NCI-H82 treated with DMSO at 0.1 percent for 48 hours (cell line): ENCODE measurements around the gene WASF2.
A peak's percentile ranks its signal among the peaks of the same experiment; 100 is the strongest.
"Not testable (repeated sequence)": the region's sequence is repeated elsewhere in the genome, so short reads cannot be mapped to it uniquely, and the experiment has no call there.

Source experiments
- DNase-seq: peaks from one replicate; lab custom pipeline; 2025; ENCODE audit not compliant: unreplicated experiment; lab: John Stamatoyannopoulos, UW

WASF2 gene

DNA sequence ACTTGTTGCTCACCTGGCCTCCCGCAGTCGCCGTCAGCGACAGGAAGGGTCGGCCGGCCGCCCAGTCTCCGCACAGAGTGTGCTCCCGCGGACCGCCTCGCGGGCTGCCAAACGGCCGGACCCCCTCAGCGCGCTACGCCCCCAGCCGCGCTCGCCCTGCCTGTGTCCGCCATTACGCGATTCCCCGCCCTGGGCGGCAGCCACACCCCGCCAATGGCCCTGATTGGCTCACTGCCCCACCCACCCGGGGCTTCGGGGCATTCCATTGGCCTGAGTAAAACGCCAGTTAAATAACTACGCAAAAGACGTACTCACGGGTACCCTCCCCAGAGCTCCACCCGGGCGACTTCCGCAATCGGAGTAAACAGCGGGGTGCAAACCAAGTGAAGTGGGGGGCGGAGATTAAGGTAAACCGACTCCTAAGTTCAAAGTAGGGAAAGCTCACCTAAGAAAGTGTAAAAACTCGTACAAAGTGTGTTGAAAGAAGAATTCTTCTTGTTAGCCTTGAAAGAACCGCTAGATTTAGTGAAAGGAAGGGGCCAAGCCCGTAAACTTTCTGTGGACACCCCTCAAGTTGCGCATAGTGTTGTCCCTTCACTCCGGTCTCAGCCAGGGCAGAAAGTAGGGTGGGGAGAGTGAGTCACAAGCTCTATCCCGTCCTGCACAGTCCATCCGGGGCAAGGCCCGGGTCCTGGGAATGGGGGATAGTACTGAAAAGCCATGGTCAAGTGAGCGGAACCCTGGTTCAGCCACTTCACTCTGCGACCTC is at the start of gene WASF2:
WASF2 (minus strand) TSS at position 195 of the 769 bp plus-strand sequence. CDS start 61,277 bp downstream, outside the sequence.
- DNase-seq: peak; percentile 95

DNA sequence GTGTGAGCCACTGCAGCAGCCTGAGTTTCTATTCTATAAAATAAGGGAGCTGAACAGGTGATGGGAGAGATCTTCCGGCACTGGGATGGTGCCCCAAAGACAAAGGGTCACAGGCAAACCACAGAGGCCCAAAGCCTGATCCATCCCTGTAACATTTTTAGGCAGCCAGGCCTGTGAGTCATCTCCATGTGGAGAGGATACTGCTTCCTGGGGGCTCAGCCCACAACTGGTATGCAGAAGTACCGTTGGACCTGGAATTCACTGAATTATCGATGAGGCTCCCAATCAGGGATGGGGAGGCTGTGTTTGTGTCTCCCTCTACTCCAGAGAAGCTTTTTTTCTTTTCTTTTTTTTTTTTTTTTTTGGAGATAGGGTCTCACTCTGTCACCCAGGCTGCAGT is 48.8 kb upstream of the WASF2 start:
- DNase-seq: no peak

- not testable (repeated sequence) for DNase-seq
These were observed 48.3 kb upstream of the WASF2 start for GRCh38 chr1:27538305-27538676.

DNA sequence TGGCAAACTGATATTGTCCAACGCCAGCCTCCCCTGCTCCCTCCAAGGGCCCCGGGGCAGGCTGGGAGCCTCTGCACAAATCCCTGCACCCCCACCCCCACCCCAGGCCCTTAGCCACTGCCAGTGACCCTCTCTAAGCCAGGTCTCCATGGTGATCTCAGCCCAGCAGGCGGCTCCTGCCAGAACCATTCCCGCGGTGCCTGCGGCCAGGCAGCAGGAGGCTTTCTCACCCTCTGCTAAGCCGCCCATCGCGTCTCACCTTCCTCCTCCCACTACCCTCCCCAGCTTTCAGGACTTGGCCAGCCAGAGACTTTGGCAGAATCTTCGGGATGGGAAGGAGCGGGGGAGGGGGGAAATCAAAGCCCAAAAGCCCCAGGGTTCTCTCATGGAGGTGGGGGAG is 46.8 kb upstream of the WASF2 start:
- peak; percentile 81 for DNase-seq

DNA sequence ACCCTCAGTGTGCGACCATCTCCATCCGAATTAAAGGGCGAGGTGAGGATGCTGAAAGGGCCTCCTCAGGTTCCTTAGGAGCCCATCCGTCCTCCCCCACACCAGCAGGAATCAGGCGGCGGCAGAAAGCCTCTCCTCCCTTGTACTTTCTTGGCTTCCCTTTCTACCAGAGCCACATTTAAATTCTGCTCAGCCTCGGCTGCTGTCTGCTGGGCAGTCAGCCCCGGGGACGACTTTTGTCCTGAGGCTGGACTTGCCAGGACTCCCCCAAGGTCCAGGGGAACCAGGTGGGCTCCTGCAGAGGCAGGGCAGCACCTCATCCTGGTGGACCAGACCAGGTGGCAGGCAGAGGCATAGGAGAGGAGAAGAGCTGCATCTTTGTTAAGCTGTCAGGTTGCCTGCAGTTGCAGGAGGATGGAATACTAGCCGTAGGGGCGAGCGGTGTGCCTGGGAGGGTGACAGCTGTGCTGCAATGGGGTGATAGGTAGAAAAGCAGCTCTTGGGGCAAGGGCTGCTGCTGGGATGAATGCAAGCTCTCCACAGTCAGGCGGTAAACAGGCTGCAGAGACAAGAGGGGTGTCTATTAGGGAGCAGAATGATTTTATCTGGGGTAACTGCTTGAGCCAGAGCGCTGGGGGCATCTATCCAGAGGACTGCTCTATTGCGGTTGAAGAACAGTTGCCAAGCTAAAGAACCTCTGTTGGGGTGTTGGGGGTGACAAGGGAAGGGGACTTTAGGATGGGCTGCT is 46.2 kb upstream of the WASF2 start:
- DNase-seq: no peak

GRCh38 chr1:27535386-27535785 is 45.4 kb upstream of the WASF2 start:
- DNase-seq: no peak

DNA sequence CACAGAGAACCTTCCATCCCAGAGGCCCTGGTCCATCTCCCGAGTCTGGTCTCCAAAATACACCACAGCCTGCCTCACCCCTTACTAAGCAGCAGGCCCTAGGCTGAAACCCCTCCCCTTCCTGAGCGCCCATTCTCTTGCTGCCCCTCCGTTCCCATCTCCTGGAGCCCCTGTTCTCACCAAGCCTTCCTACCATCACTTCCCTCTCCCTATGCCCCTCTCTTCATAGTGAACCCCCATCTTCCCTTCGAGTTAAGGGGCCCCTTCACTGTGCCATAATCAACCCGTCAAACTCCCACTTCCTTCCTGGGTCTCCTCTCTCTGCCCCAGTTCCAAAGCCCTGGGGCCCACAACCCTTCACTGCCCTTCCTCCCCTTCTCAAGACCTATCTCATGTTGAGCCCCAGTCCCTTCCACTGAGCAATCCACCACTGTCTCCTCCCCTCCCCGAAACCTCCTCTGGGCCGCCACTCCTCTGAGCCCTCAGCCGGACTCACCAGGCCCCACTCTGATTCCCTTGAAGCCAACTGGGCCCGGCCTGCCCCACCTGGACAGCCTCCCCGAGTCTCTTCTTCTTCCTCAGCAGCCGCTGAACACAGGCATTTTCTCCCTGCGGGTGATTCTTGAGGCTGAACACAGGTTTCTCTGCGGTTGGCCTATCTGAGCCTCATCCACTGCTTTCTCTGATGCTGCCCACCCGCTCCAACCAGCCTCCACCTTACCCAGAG is 42.2 kb upstream of the WASF2 start:
- DNase-seq: no peak

- no peak for DNase-seq
These were observed 40.2 kb upstream of the WASF2 start for GRCh38 chr1:27530192-27530591.

DNA sequence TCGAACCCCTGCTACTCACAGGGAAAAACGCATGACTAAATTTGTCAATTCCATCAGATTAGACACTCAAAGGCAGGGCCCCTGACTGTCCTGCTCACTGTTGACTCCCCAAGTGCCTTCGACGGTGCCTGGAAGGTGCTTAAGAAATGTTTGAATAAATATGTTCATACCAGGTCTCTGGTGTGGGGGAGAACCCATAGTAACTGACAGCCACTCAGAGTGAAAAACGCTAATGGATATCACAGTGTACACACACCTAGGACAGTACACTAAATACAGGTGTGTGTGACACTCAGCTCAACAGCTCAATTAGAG is 39.7 kb upstream of the WASF2 start:
- no peak for DNase-seq

GRCh38 chr1:27528818-27529703 is 39.1 kb upstream of the WASF2 start:
- no peak for DNase-seq

- DNase-seq: no peak
These were observed 38.2 kb upstream of the WASF2 start for GRCh38 chr1:27527890-27528817.

DNA sequence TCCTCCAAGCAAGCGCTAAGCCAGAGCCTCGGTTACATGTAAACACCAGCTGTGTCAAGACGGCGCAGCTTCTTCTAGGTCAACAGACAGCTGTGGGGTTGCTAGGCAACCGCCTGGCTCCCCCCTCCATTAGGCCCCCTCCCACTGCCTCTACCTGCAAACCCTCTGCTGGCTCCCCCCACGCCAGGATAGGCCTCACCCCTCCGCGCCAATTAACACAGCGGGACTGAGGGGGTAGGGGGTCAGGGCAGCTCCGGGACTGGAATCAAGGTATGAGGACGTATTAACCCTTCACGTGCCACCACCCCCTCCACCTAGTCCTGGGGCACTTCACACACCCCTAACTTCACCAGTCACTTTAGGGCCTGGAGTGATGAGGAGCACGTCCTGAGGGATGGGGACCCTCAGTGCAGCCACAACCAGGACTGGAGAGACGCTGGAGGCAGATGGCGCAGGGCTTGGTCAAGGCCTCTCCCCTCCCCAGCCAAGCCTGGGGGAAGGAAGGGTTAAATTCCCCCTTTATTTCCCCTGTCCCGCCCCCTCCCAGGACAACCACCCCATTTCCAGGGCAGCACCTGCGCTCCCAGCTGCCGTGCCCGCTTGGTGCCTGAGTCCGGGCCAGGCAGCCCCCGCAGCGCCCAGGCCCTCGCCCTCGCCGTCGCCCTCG is 37.4 kb upstream of the WASF2 start:
- DNase-seq: peak; percentile 96

DNA sequence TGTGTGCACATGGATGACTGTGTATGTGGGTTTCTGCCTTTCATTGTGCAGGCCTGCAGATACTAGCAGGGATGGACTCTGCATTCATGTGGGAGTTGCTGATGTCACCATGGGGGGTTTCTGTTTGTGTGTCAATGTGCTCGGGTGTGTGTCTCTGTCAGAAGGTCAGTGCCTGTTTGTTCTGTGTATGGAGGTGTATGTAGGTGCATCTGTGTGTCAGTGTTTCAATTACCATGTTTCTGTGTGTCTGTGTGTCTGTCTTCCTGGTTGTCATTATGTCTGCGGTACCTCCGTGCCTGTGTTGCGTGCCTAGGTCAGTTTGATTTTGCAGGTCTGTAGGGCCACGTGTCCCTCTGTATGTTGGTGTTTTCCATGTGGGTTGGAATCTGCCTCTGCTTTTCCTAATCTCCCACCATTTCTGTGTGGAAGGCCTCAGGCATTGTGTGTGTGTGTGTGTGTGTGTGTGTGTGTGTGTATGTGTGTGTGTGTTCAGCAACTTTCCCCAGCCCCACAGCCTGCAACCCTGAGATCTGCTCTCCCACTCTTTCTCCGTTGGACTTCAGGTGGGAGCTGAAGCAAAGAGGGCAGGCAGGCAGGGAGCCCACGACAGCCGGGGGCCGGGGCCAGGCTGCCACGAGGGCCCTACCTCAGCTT is 36.7 kb upstream of the WASF2 start:
- DNase-seq: peak; percentile 77

GRCh38 chr1:27525296-27526272 is 35.6 kb upstream of the WASF2 start:
- DNase-seq: peak; percentile 87

- DNase-seq: no peak
These were observed 33.5 kb upstream of the WASF2 start for GRCh38 chr1:27523337-27524020.

DNA sequence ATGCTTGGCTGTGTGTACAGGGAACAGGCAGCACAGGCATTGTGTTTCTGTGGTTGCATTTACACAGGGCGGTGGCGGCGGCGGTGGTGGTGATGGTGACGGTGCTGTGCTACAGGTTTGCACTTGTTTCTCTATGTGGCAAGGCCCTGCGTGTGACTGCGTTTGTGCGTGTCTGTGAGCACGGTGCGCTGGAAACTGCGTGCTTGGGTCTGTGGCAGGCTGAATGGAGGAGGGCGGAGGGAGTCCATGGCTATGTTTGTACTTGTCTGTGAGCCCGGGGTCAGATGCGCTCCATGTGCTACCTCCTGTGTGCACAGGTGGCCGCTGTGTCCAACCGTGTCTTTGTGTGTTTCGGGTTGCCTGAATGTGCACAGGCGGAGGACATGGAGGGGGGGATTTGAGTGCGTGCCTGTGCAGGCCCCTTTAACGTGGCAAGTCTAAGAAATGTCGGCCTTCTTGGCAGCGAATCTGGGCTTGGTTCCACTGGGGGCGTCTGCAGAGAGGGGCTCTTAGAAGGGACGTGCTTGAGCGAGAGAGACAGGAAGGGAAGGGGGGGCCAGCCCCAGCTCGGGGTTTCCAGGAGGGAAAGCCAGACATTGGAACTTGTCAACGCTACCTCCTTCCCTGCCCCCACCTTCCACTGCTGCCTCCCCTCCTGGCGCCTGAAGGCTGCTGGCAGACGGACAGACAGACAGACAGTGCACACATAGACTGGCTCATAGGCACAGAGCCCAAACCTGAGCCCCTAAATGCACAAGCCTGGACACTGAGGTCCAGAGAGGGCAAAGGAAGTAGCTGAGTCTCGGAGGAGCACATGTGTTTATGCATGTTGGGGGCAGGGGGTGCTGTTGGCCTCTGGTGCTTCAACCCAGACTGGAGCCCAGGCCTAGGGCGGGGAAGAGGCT is 32.7 kb upstream of the WASF2 start:
- DNase-seq: peak; percentile 18
